IPS DF 19.7 (cell line): ENCODE results near the gene NHERF2.

Experiments
- DNase-seq: peaks from one replicate; pipeline ENCODE4 v3.0.0-alpha.2; 2013; ENCODE audit warnings: low read depth, low spot score

NHERF2 gene

DNA sequence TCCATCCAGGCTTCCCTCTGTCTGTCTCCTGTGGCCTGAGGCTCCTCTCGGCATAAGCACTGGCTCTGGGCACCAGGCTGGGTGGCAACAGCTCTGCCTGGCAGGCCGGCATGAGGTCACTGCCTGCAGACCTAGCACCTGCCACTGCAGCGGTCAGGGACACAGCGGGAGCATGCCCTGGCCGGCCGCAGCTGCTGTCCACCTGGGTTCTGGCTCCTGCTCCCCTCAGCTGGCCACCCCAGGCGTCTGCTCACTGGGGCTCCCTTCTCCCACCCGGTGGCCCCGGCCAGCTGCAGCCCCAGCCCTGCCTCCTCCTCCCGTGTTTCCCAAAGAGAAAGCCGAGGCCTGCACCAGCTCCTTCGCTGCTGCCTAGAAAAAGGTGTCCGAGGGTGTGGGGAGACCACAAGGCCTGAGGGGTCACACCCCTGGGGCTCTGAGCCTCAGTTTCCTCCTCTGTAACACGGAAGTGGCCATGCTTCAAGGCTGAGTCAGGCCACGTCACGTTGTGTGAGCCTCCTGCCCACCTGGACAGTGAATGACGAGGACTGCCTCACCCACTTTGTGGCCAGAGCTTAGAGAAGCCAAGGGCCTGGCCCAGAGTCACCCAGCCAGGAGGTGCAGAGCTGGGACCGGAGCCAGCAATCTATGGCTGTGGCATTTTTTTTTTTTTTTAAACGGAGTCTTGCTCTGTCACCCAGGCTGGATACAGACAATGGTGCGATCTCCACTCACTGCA lies 14.3 kb downstream of the NHERF2 start:
- DNase-seq = no peak

DNA sequence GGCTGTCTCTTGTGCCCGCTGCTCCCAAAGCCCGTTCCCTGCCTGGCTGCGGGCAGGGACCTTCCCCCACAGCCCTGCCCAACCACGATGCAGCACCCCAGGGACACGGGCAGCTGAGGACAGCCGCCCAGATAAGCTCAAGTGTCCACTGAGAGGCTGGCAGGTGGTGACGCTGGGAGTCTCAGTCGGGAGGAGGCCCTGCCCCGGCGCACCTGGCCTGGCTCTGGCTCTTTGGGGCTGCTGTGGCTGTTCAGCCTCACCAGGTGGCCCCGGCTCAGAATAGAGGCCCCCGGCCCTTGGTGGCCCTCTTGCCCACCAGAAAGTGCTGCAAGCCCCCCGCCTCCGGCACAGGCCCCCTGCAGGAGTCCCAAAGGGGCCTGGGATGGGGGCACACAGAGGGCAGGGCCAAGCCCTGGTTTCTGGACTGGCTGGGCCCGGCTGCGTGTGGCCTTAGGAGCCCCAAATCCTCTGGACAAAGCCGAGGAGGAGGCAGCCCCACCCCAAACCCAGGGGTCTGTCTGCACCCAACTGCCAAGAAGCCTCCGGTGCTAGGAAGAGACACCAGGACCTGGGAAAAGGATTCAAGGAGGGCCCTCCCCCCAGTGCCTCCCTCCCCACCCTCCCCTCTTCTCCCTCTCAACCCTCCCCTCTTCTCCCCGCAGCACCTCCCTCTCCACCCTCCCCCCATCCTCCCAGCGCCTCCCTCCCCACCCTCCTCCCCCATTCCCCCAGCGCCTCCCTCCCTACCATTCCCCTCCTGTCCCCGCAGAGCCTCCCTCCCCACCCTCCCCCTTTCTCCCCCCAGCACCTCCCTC lies 15.7 kb downstream of the NHERF2 start:
- DNase-seq = no peak

DNA sequence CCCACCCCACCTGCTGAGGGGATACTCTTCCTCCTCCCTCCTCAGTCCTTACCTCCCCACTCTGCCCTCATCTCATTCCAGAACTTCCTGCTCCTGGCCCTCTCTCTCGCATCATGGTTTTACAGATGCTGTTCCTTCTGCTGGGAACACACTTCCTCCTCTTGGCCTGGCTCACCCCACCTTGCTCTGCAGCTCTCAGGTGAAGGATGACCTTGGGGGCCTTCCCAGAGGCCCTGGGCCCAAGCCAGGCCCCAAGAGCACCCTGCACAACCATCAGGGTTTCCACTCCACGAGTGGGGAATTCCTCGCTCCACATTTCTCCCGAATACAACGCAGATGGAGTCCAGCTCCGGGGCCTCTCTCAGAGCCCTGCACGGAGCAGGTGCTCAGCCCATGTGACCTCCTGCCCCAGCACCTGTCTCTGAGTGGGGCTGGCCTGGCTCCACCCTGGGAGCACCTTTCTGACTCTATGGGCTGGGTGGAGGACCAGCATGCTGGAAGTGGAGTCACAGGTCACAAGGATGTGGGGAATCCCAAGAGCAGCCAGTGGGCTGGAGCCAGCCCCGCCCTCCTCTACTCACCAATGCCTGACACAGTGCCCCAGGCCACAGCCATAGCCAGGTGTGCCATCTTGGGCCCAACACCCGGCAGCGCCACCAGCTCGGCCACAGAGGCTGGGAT lies 16.4 kb downstream of the NHERF2 start:
- DNase-seq = no peak

DNA sequence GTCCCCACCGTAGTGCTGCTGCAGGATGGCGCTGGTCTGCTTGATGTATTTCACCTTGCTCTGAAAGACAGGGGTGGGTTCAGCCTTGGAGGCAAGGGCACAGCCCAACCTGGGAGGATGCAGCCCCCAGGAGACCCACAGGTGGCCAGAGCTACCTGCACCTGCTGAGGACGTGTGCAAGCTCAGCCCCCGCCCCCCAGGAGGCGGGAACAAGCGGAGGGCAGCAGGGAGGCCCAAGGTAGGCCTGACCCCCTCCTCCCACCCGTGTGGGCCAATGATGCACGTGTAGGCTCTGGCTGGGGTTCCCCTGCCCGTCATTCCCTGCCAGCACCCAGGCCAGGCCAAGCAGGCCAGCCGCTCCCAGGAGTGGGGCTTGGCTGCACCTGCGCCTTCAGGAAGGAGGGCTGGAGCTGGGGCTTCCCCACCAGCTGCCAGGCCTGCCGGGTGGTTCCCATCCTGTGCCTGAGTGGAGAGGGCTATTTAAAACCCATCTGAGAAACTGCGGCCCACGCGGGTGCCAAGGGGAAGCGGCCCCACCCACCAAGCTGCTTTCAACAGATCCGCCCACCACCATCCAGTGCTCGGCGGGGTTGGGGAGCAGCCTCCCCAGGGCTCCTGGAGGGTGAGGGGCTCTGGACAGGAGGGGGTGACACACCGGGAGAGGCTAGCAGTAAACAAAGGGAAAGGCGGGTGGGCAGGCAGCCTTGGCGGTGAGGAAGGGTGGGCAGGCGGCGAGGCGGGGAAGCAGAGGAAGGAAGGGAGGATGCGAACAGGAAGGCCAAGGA lies 17.2 kb downstream of the NHERF2 start:
- DNase-seq = no peak

DNA sequence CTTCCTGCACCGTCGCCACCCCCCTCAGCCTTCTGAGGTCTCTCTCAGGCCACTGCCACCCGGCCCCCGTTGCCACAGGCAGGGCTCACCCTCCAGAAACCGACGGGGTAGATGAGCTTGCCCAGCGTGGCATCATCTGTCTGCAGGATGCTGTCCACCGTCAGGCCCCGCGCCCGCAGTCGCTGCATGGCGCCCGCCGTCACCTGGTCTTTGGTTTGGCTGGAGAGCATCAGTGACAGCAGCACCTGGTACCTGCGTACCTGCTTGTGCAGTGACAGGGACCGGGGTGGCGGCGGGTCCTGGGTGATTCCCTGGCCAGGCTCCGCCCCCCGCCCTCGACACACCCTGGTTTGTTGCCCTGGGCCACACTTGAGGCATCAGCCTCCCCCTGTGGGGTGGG lies 17.8 kb downstream of the NHERF2 start:
- no peak for DNase-seq

DNA sequence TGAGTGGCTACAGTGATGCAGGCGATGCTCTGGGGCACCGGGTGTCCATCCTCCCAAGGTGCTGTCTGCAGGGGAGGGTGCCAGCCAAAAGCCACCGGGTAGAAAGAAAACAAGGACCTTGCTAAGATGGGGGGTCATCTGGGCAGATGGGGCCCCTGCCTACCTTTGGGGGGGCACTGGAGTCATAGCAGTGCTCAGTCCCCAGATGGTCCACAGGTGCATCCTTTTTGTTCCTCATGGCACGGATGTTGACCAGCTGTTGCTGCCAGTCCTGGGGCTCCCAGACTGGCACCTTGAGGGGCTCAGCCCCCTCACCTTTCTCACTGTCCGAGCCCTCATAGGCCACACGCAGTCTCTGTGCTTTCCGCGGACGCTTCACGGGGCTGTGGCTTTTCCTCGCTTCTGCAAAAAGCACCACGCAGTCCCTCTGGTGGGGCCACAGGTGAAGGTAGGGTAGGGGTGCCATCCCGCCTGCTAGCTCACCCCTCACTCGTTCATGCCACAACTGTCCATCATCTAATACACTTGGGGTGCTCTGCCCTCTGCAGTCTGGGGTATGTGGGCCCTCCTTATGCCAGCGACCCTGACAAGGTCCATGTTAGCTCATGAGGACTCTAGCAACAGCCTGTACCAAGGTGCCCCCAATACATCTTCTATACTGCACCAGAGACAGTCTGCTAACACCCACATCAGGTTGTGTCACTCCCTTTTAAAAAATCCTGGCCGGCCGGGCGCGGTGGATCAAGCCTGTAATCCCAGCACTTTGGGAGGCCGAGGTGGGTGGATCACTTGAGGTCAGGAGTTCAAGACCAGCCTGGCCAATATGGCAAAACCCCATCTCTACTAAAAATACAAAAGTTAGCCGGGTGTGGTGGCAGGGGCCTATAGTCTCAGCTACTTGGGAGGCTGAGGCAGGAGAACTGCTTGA lies 19.5 kb downstream of the NHERF2 start:
- DNase-seq = no peak

DNA sequence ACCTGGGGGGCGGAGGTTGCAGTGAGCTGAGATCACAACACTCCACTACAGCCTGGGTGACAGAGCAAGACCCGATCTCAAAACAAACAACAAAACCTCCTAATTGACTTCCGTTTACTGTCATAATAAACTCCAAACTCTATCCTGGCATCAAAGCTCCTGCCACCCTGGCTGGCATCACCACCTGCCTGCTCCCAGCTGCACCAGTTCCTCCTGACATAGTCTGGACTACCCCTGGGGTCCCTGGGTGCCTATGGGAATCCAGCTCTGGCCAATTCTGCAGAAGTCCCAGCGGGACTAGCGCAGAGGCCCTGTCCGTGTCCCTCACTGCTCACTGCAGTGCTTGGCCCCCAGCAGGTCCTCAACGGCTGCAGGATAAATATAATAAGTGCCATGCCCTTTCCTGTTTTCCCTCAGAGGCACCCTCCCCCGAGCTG lies 20.2 kb downstream of the NHERF2 start:
- no peak for DNase-seq

DNA sequence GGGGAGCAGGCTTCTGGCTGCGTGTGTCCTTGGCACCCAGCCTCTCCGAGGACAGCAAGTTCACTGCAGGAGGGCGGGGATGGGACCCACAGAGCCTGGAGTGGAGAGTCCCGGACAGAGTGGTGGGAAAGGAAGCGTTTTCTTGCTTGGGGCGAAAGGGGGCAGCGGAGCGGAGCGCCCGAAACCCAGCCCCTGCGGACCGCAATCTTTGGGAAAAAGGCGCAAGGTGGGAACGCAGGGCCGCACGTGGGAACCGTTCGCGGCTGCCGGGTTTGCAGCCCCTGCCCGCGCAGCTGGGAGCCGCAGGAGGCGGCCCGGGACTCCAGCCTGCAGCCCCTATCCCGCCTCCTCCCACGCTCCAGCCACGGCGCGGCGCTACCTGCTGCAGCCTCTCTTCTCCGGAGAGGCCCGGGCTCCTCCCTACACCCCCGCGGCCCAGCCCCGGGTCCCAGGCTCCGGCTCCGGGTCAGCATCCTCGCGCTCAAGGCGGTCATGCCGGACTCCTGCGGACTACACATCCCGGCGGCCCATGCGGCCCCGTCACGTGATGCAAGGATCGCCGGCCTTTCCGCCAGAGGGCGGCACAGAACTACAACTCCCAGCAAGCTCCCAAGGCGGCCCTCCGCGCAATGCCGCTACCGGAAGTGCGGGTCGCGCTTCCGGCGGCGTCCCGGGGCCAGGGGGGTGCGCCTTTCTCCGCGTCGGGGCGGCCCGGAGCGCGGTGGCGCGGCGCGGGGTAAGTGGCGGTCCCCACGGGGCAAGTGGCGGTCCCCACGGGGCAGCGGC lies 20.8 kb downstream of the NHERF2 start, which contains the start of the genes NTHL1 and TSC2:
TSS of gene NTHL1 (minus strand) at position 505 of the 786 bp plus-strand sequence. CDS start at position 494, 11 bp downstream.
TSS of gene TSC2 (plus strand) at position 656 of the 786 bp plus-strand sequence. CDS start 631 bp downstream, outside the sequence.
- DNase-seq = peak; percentile 86

DNA sequence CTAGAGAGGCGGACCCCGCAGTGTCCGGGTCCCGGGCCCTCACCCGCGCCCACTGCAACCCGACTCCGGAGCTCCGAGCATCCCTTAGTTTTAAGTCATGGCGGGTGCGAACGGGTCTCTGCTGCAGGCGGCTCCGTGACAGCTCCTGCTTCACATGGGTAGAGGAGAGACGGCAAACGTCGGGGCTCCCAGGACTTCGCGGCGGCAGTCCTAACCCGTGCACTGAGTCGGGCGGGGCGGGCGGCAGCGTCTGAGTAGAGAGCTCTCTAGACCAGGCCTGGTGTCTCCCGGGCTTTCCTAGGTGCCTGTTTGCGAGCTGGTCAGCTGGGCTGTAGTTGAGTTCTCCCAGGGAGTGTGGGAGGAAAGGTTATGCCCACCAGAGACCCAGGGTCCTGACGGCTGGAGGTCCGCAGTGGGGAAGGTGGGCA lies 21.4 kb downstream of the NHERF2 start:
- no peak for DNase-seq

DNA sequence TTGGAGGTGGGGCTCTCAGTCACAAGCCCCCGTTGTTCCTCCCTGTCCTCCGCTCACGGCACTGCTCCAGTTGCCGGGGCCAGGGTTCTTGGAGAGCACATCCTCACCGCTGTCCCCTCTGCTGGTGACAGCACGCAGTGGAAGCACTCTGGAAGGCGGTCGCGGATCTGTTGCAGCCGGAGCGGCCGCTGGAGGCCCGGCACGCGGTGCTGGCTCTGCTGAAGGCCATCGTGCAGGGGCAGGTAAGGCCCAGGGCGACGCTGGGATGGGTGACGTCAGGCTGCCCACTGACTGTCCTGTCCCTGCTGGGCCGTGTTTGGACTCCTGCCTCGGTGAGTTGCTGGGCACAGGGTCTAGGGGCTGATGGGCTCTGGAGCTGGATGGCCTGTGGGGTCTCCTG lies 26.5 kb downstream of the NHERF2 start:
- no peak for DNase-seq

DNA sequence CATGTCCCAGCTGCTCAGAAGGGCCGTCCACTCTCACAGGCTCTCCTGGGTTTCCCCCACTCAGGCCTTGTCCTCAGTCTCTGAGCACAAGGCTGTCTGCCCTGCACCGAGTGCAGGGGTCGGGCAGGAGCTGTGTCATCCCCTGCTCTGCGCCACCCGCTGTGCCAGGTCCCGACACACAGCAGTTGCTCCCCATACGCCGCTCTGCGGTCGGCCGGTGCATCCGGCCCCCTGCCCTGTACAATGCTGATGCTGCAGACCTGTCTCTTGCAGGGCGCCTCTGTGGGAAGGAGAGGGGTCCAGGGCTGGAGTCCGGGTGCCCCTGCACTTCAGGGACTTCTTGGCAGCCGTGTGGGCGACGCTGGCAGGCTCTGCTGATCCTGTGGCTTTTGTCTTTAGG lies 27.2 kb downstream of the NHERF2 start:
- DNase-seq = no peak

DNA sequence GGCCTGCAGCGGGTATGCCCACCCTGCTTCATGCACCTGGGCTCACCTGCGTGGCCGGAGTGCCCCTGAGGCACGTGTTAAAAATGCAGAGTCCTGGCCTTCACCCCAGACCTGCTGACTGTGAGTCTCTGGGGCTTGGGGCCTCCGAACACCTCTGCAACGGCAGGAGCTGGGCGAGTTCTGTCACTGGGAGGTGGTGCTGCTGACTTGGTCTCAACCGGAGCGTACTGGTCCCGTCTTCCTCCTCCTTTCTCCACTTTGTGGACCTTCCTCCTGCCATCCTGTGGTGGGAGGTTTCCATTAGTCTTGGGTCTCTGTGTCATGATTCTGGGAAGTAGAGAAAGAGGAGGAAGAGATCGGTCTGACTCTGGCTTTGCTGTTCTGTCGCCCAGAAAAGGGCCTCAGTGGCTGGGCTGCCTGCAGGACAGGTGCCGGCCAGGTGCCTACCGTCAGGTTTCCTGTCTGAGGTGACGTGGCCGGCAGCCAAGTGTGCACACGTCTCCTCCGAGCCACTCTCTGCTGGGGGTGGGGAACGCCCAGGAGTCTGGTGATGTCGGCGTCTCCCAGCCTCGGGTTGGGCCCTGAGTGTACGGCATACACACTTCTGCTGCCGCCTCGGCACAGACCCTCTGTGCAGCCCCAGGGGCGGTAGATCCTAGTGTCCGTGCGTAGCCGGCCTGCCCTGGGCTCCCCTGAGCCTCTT lies 28.0 kb downstream of the NHERF2 start:
- DNase-seq = no peak

DNA sequence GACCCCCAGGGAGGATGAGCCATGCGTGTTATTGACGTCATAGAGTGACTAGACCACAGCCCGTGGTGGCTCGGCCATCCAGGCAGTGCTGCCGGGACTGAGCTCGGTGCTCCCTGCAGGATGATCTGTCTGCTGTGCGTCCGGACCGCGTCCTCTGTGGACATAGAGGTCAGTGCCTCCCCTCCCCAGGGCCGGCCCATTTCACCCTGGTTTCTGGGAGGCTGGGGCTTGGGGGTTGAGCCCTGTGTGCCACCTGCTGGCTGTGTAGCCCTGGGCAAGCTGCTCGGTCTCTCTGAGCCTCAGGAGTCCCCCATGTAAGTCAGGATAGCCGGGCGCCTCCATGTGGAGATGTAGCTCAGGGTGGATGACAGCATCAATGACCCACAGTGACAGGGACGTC lies 29.4 kb downstream of the NHERF2 start:
- DNase-seq = no peak

DNA sequence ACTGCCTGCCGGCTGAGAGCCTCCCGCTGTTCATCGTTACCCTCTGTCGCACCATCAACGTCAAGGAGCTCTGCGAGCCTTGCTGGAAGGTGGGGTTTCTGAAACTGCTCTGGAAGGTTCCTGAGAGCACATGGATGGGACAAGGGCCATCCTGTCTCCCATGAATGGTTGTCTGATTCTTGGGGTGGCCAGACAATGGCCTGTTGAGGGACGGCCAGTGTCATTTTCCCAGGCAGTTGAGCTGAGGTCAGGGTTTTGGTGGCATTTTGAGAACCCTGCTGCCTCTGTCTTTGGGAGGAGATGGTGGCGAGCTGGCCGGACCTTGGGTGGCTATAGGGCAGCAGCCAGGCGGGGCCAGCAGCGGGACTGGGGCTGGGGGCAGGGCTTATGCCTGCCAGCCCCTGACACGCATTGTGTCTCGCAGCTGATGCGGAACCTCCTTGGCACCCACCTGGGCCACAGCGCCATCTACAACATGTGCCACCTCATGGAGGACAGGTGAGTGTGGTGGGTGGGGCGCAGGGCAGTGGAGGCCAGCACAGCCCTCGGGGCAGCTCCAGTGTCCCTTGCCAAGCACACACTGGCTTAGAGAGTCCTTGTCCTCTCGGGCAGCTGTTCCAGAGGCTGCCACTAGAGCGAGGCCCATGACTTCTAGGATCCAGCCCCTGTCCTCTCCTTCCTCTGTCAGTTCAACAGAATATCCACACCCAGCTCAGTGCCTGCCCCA lies 30.1 kb downstream of the NHERF2 start:
- DNase-seq = no peak

DNA sequence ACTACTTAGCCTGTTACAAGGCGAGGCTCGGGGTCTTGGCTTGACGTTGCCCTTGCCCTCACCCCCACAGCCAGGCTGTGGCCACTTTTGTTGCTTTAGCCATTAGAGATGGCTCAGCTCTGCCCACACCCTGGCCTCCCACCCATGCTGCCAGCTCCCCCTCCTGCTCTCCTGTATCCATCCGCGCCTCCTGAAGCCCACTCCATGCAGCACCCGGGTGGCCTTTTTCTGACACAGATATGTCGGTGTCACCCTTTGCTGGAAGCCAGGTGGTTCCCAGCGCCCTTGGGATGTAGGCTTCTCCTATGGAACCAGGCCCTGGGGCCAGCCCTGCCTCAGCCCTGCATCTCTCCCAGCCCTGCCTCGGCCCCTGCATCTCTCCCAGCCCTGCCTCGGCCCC lies 30.7 kb downstream of the NHERF2 start:
- no peak for DNase-seq

DNA sequence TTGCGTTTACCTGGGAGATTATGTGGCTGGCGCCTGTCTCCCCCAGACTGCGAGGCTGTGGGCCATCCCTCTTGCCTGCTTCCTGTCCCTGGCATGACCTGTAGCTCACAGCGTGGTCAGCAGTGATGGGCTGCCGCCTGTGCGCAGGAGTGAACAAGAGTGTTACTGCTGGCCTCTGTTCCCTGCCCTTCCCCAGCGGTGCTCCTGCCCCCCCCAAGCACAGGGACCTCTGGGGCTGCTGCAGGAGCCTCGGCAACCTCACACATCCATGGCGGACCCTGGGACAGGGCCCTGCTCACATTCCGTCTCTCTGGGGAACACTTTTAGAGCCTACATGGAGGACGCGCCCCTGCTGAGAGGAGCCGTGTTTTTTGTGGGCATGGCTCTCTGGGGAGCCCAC lies 31.7 kb downstream of the NHERF2 start:
- DNase-seq = no peak

DNA sequence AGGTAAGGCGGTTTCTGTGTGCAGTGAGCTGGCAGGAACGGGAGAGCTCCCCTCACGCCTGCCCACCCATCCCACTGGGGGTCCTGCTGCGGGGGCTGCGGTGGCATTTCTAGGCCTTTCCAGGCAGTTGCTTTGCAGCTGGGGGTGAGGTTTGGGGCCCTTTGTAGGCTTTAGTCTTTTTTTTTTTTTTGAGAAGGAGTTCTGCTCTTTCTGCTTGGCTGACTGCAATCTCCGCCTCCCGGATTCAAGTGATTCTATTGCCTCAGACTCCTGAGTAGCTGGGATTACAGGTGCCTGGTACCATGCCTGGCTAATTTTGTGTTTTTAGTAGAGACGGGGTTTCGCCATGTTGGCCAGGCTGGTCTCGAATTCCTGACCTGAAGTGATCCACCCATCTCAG lies 32.2 kb downstream of the NHERF2 start:
- no peak for DNase-seq

DNA sequence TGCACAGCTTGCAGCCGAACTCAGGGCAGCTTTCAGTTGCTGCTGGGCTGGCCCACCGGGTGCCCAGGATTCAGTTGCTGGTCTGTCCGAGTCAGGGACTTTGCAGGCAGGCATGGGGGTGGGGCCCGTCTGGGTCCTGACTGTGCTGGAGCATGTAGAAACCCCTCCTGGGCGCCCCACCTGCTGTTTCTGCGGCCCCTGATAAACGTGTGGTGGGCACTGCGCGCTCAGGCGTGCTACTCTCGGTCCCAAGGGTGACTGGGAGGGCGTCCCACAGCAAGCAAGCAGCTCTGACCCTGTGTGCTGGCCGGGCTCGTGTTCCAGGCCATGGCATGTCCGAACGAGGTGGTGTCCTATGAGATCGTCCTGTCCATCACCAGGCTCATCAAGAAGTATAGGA lies 33.6 kb downstream of the NHERF2 start:
- DNase-seq = no peak
